Measurements from ENCODE around the gene HCAR3. TPM values are rescaled to one million over a fixed set of nuclear protein-coding genes. Genes with fewer than 3 reads are reported as not detected.
"Not testable (repeated sequence)": the region's sequence is repeated elsewhere in the genome, so short reads cannot be mapped to it uniquely, and the experiment has no call there.

HCAR3 gene
- total and polyA plus RNA-seq, 2 donors (not counting 1 experiment from before 2014, with no cell fraction given) = 0.12 to 1.2 TPM

DNA sequence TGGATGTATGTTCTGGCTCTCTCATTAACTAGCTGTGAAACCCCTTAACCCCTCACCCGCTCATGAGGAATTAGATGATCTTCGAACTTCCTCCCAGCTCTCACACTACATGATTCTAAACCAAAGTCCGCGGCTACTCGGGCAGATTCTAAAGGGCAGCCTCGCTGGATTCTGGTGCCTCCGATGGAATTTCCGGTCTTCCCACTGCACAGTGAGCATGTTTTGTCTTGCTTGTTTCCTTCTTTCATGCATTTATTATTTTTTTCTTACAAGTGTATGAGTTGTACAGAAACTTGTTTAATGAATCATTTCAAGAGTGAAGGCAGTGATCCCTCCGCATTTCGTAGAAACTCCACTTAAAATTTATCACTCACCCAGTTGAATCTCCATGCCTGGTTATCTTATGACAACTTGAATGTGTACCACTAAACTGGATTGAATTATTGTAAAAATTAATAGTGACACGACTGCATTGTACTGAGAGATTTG is 4.5 kb upstream of the HCAR3 start:
- Histone ChIP-seq H3K4me2 (replicated peaks; ENCODE audit: low read depth, low read length, poor library complexity, severe bottlenecking) (no peak overlapping the region), H3K4me1 (ENCODE audit: control insufficient read depth in 2 of 2, insufficient read depth in 2 of 2, low read length in 2 of 2) (peaks cover 11 to 21% of the 10 kb centered on the region in 2 donors), H3K9me3 (ENCODE audit: control extremely low read depth in 1 of 3, control insufficient read depth in 2 of 3, insufficient read depth in 1 of 3, low read length in 2 of 3) (peaks cover 0 to 3% (median 0%) of the 10 kb centered on the region in 3 donors), H3K27me3 (replicated peaks in 1 of 4; ENCODE audit: control extremely low read depth in 1 of 4, control insufficient read depth in 3 of 4, insufficient read depth in 4 of 4, low read length in 3 of 4) (no peaks in the 10 kb centered on the region), H3K79me2 (ENCODE audit: control insufficient read depth, insufficient read depth, low read length) (no peaks in the 10 kb centered on the region), H4K20me1 (ENCODE audit: control insufficient read depth, insufficient read depth, low read length, poor library complexity, severe bottlenecking) (no peaks in the 10 kb centered on the region), H3K9ac (ENCODE audit: low read length) (no peak overlapping the region), H3K4me3 (ENCODE audit: control extremely low read depth in 1 of 5, extremely low read depth in 1 of 5, insufficient read depth in 1 of 5, low read depth in 2 of 5, low read length in 4 of 5) (no peak overlapping the region), H3K27ac (ENCODE audit: low read length in 2 of 2) (no peak overlapping the region), H2AFZ (ENCODE audit: insufficient read depth, low read depth, low read length, poor library complexity, severe bottlenecking) (no peak overlapping the region), H3K36me3 (replicated peaks in 1 of 2; ENCODE audit: control extremely low read depth in 1 of 2, control insufficient read depth in 1 of 2, extremely low read depth in 1 of 2, insufficient read depth in 2 of 2, low read length in 1 of 2) (no peaks in the 10 kb centered on the region)
- WGBS (ENCODE audit: insufficient coverage) = 69% methylated on average over 6 of the region's 11 CpGs
- Mint-ChIP-seq H3K9me3 (ENCODE audit: insufficient read depth) (no peaks in the 10 kb centered on the region), H3K4me3 (peak overlapping the region; percentile 37), H3K27me3 (peaks cover 11% of the 10 kb centered on the region), H3K4me1 (peaks cover 34% of the 10 kb centered on the region), H3K27ac (no peak overlapping the region)
- ChIA-PET CTCF (no interaction called here), POLR2A (no interaction called here)
- ATAC-seq (ENCODE audit: low read depth) (no peak), DNase-seq (no peak)
- TF ChIP-seq, protein P1, sequence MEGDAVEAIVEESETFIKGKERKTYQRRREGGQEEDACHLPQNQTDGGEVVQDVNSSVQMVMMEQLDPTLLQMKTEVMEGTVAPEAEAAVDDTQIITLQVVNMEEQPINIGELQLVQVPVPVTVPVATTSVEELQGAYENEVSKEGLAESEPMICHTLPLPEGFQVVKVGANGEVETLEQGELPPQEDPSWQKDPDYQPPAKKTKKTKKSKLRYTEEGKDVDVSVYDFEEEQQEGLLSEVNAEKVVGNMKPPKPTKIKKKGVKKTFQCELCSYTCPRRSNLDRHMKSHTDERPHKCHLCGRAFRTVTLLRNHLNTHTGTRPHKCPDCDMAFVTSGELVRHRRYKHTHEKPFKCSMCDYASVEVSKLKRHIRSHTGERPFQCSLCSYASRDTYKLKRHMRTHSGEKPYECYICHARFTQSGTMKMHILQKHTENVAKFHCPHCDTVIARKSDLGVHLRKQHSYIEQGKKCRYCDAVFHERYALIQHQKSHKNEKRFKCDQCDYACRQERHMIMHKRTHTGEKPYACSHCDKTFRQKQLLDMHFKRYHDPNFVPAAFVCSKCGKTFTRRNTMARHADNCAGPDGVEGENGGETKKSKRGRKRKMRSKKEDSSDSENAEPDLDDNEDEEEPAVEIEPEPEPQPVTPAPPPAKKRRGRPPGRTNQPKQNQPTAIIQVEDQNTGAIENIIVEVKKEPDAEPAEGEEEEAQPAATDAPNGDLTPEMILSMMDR (IDR thresholded peaks at IDR 0.05) = no peak
- TF ChIP-seq EZH2 (IDR thresholded peaks at IDR 0.05; ENCODE audit: borderline replicate concordance, insufficient read depth, low read depth, low read length, poor library complexity, severe bottlenecking) = no peak
- intact Hi-C loops (cut with micrococcal nuclease) = no loop called here

DNA sequence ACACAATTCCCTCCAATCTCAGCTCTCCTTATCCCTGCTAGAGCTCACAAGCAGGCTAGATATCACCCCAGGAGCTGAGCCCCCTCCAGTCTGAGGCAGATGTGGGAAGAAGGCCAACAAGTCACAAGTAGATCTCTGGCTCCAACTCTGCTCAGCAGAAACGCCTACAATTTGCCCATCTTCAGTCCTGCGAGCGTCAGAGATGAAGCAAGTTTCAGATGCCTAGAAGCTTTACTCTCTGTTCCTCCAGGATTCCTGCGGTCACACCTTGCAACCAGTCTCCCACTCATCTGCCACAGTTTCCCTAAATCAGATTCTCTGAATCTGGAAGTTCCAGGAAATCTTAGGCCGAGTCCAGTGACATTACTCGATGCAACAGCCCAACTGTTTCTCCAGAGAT is 1.4 kb downstream of the HCAR3 start:
- ATAC-seq (ENCODE audit: low read depth); H3K9me3 Mint-ChIP-seq (ENCODE audit: insufficient read depth); H3K4me1 ChIP-seq (ENCODE audit: control insufficient read depth in 2 of 2, insufficient read depth in 2 of 2, low read length in 2 of 2); H3K27ac ChIP-seq (ENCODE audit: low read length in 2 of 2); intact Hi-C loops (cut with micrococcal nuclease); H2AFZ ChIP-seq (ENCODE audit: insufficient read depth, low read depth, low read length, poor library complexity, severe bottlenecking); H3K9me3 ChIP-seq (ENCODE audit: control extremely low read depth in 1 of 3, control insufficient read depth in 2 of 3, insufficient read depth in 1 of 3, low read length in 2 of 3); H3K27me3 Mint-ChIP-seq; H3K27ac Mint-ChIP-seq; H3K36me3 ChIP-seq (replicated peaks in 1 of 2; ENCODE audit: control extremely low read depth in 1 of 2, control insufficient read depth in 1 of 2, extremely low read depth in 1 of 2, insufficient read depth in 2 of 2, low read length in 1 of 2); CTCF ChIA-PET; H3K4me2 ChIP-seq (replicated peaks; ENCODE audit: low read depth, low read length, poor library complexity, severe bottlenecking); POLR2A ChIA-PET; H4K20me1 ChIP-seq (ENCODE audit: control insufficient read depth, insufficient read depth, low read length, poor library complexity, severe bottlenecking); H3K4me3 Mint-ChIP-seq; H3K79me2 ChIP-seq (ENCODE audit: control insufficient read depth, insufficient read depth, low read length); DNase-seq; H3K27me3 ChIP-seq (replicated peaks in 1 of 4; ENCODE audit: control extremely low read depth in 1 of 4, control insufficient read depth in 3 of 4, insufficient read depth in 4 of 4, low read length in 3 of 4); H3K9ac ChIP-seq (ENCODE audit: low read length): not testable (repeated sequence)
- WGBS (ENCODE audit: insufficient coverage) = 94% methylated on average over 6 of the region's 6 CpGs
- H3K4me1 Mint-ChIP-seq = peaks cover 11% of the 10 kb centered on the region
- H3K4me3 ChIP-seq (ENCODE audit: control extremely low read depth in 1 of 5, extremely low read depth in 1 of 5, insufficient read depth in 1 of 5, low read depth in 2 of 5, low read length in 4 of 5) = peak overlapping the region in 1 of 5 experiments; percentile 30

DNA sequence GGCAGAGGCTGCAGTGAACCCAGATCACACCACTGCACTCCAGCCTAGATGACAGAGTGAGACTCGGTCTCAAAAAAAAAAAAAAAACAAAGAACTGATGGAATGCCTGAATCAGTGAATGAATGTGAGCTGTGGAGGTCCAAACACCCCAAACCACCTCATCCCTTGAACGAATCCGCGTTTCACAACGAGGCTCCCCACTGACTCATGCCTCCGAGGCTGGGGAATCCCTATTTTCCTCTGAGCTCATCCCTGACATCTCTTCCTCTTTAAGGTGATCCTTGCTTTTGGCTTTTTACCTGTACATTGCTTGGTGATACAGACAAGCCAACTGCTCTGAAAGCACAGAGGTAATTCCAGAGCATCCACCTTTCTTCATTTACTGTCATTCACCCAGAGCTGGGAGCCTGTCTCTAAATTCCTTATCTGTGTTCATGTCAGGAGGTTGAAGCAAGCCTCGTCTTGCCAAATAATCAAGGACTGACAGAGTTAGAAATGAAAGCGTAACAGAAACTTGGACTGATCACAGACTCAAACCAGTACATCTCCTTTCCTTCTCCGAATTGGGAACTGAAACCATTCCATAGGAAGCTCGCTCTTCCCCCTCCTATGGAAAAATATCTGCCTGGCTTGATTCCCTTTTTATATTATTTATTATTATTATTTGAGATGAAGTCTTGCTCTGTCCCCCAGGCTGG is 3.0 kb downstream of the HCAR3 start:
- H3K36me3 ChIP-seq (replicated peaks in 1 of 2; ENCODE audit: control extremely low read depth in 1 of 2, control insufficient read depth in 1 of 2, extremely low read depth in 1 of 2, insufficient read depth in 2 of 2, low read length in 1 of 2); H4K20me1 ChIP-seq (ENCODE audit: control insufficient read depth, insufficient read depth, low read length, poor library complexity, severe bottlenecking); H3K4me1 Mint-ChIP-seq; DNase-seq; H2AFZ ChIP-seq (ENCODE audit: insufficient read depth, low read depth, low read length, poor library complexity, severe bottlenecking); H3K27ac Mint-ChIP-seq; H3K4me1 ChIP-seq (ENCODE audit: control insufficient read depth in 2 of 2, insufficient read depth in 2 of 2, low read length in 2 of 2); H3K9me3 Mint-ChIP-seq (ENCODE audit: insufficient read depth); H3K9ac ChIP-seq (ENCODE audit: low read length); H3K27ac ChIP-seq (ENCODE audit: low read length in 2 of 2); H3K4me3 ChIP-seq (ENCODE audit: control extremely low read depth in 1 of 5, extremely low read depth in 1 of 5, insufficient read depth in 1 of 5, low read depth in 2 of 5, low read length in 4 of 5); H3K4me3 Mint-ChIP-seq; H3K9me3 ChIP-seq (ENCODE audit: control extremely low read depth in 1 of 3, control insufficient read depth in 2 of 3, insufficient read depth in 1 of 3, low read length in 2 of 3); H3K27me3 Mint-ChIP-seq; ATAC-seq (ENCODE audit: low read depth); POLR2A ChIA-PET; H3K27me3 ChIP-seq (replicated peaks in 1 of 4; ENCODE audit: control extremely low read depth in 1 of 4, control insufficient read depth in 3 of 4, insufficient read depth in 4 of 4, low read length in 3 of 4); CTCF ChIA-PET; H3K4me2 ChIP-seq (replicated peaks; ENCODE audit: low read depth, low read length, poor library complexity, severe bottlenecking); H3K79me2 ChIP-seq (ENCODE audit: control insufficient read depth, insufficient read depth, low read length); intact Hi-C loops (cut with micrococcal nuclease): not testable (repeated sequence)
- WGBS (ENCODE audit: insufficient coverage) = 80% methylated on average over 1 of the region's 10 CpGs

Measured in B cell (primary cell).